ENCODE results near the gene SRSF6.
"Not testable (repeated sequence)": the region's sequence is repeated elsewhere in the genome, so short reads cannot be mapped to it uniquely, and the experiment has no call there.

SRSF6 gene

GRCh38 chr20:43444107-43444506, 13.6 kb upstream of the SRSF6 start:
- H3K4me1 ChIP-seq: no peaks in the 10 kb centered on the region
- H3K27me3 ChIP-seq: peaks cover 0 to 38% of the 10 kb centered on the region in 2 donors
- H3K4me3 ChIP-seq: no peak overlapping the region
- no peaks in the 10 kb centered on the region for H3K36me3 ChIP-seq
- H3K27ac ChIP-seq: no peak overlapping the region
- H3K9me3 ChIP-seq: no peaks in the 10 kb centered on the region
- intact Hi-C loops (cut with DNase I; ENCODE audit: low total_unique reads): no loop called here
- no peak for TF ChIP-seq CTCF (IDR thresholded peaks at IDR 0.05)
- DNase-seq: no peak

- intact Hi-C loops (cut with DNase I; ENCODE audit: low total_unique reads): no loop called here
- Histone ChIP-seq H3K4me3 (no peak overlapping the region), H3K27ac (no peak overlapping the region), H3K27me3 (peaks cover 0 to 43% of the 10 kb centered on the region in 2 donors), H3K36me3 (no peaks in the 10 kb centered on the region), H3K4me1 (no peaks in the 10 kb centered on the region), H3K9me3 (no peaks in the 10 kb centered on the region)
- no peak for TF ChIP-seq CTCF (IDR thresholded peaks at IDR 0.05)
- no peak for DNase-seq
These were observed 11.3 kb upstream of the SRSF6 start for GRCh38 chr20:43446361-43446879.

- H3K4me1 ChIP-seq; intact Hi-C loops (cut with DNase I; ENCODE audit: low total_unique reads); H3K27ac ChIP-seq; H3K36me3 ChIP-seq; DNase-seq; H3K9me3 ChIP-seq; H3K4me3 ChIP-seq: not testable (repeated sequence)
- peaks cover 0 to 42% of the 10 kb centered on the region in 2 donors for H3K27me3 ChIP-seq
These were observed 9.3 kb upstream of the SRSF6 start for GRCh38 chr20:43448431-43448747.

GRCh38 chr20:43448748-43449535, 8.8 kb upstream of the SRSF6 start:
- Histone ChIP-seq H3K4me3 (no peak overlapping the region), H3K27ac (no peak overlapping the region), H3K36me3 (no peaks in the 10 kb centered on the region), H3K9me3 (no peaks in the 10 kb centered on the region), H3K4me1 (no peaks in the 10 kb centered on the region), H3K27me3 (peaks cover 0 to 42% of the 10 kb centered on the region in 2 donors)
- TF ChIP-seq CTCF (IDR thresholded peaks at IDR 0.05): peak; percentile 51 to 56
- DNase-seq: no peak
- intact Hi-C loops (cut with DNase I; ENCODE audit: low total_unique reads): no loop called here

- intact Hi-C loops (cut with DNase I; ENCODE audit: low total_unique reads): loop anchor here (5.0 kb wide), 1 partner anchor 56 kb away; the partner anchor contains the start of gene L3MBTL1
- no peaks in the 10 kb centered on the region for H3K4me1 ChIP-seq
- no peak overlapping the region for H3K27ac ChIP-seq
- no peaks in the 10 kb centered on the region for H3K9me3 ChIP-seq
- H3K27me3 ChIP-seq: peaks cover 0 to 30% of the 10 kb centered on the region in 2 donors
- H3K36me3 ChIP-seq: no peaks in the 10 kb centered on the region
- TF ChIP-seq CTCF (IDR thresholded peaks at IDR 0.05): no peak
- no peak overlapping the region for H3K4me3 ChIP-seq
- DNase-seq: no peak
These were observed 6.6 kb upstream of the SRSF6 start for GRCh38 chr20:43450841-43451799.
